GM21737 (cell line): ENCODE measurements around the gene ALPG.
"Not testable (repeated sequence)": the region's sequence is repeated elsewhere in the genome, so short reads cannot be mapped to it uniquely, and the experiment has no call there.

Experiments used
- ATAC-seq: cut with Tn5 transposase; IDR thresholded peaks from one replicate; pipeline ENCODE4 v1.9.1; 2021; ENCODE audit warnings: mild to moderate bottlenecking, moderate library complexity; ENCODE audit not compliant: unreplicated experiment

Gene ALPG

GRCh38 chr2:232394431-232394830 lies 12.2 kb upstream of the ALPG start:
- not testable (repeated sequence) for ATAC-seq

GRCh38 chr2:232395586-232395985 lies 11.1 kb upstream of the ALPG start:
- no peak for ATAC-seq

GRCh38 chr2:232396683-232397082 lies 10.0 kb upstream of the ALPG start:
- ATAC-seq, result no peak

- no peak for ATAC-seq
These were observed 8.2 kb upstream of the ALPG start for GRCh38 chr2:232398293-232399034.

- no peak for ATAC-seq
These were observed 6.2 kb upstream of the ALPG start for GRCh38 chr2:232400256-232401015.

- ATAC-seq, result no peak
These were observed 4.1 kb upstream of the ALPG start for GRCh38 chr2:232402518-232402917.

- ATAC-seq, result no peak
These were observed 617 bp upstream of the ALPG start for GRCh38 chr2:232405943-232406510.

GRCh38 chr2:232407428-232408150 lies 945 bp downstream of the ALPG start:
- not testable (repeated sequence) for ATAC-seq

GRCh38 chr2:232408269-232408668 lies 1.6 kb downstream of the ALPG start:
- ATAC-seq, result not testable (repeated sequence)

- ATAC-seq, result not testable (repeated sequence)
These were observed 3.0 kb downstream of the ALPG start for GRCh38 chr2:232409617-232410016.

- no peak for ATAC-seq
These were observed 3.7 kb downstream of the ALPG start for GRCh38 chr2:232410238-232410900.

GRCh38 chr2:232411901-232412629 lies 5.4 kb downstream of the ALPG start:
- ATAC-seq, result no peak

- ATAC-seq, result no peak
These were observed 6.3 kb downstream of the ALPG start for GRCh38 chr2:232412986-232413385.

GRCh38 chr2:232415138-232415690 lies 8.6 kb downstream of the ALPG start:
- no peak for ATAC-seq

- no peak for ATAC-seq
These were observed 9.3 kb downstream of the ALPG start for GRCh38 chr2:232415736-232416520.

- no peak for ATAC-seq
These were observed 10.2 kb downstream of the ALPG start for GRCh38 chr2:232416521-232417470.

- ATAC-seq, result no peak
These were observed 10.8 kb downstream of the ALPG start for GRCh38 chr2:232417489-232417888.

GRCh38 chr2:232418056-232418455 lies 11.4 kb downstream of the ALPG start:
- ATAC-seq, result no peak
